Testis (tissue), 3 donors: ENCODE results near the gene PSMC3. TPM values are rescaled to one million over a fixed set of nuclear protein-coding genes. Genes with fewer than 3 reads are reported as not detected.

ENCODE experiments used
- DNase-seq: peaks from one replicate; pipeline ENCODE4 v3.0.0-alpha.2; 2019
- H3K27ac ChIP-seq, 2 donors: fragments of 200-600 bp; sonication (generic); one replicate each; pipeline ENCODE4 v1.5.1; 2019
- H3K27me3 ChIP-seq: fragments of 200-600 bp; sonication (generic); one replicate; pipeline ENCODE4 v1.5.1; 2019
- H3K36me3 ChIP-seq: fragments of 200-600 bp; sonication (generic); one replicate; pipeline ENCODE4 v1.5.1; 2017; ENCODE audit warnings: low read depth; ENCODE audit errors: missing control alignments
- H3K4me1 ChIP-seq: fragments of 200-600 bp; sonication (generic); one replicate; pipeline ENCODE4 v1.5.1; 2019
- H3K4me3 ChIP-seq, 2 donors: fragments of 200-600 bp; sonication (generic); one replicate each; pipeline ENCODE4 v1.5.1; 2017 to 2019
- H3K9me3 ChIP-seq: fragments of 200-600 bp; sonication (generic); one replicate; pipeline ENCODE4 v1.5.1; 2017
- CTCF ChIP-seq, 3 experiments: fragments of 450-650 bp in 2 of 3; fragments of 200-600 bp in 1 of 3; sonication (generic) in 1 of 3; IDR thresholded peaks; one replicate each; pipeline ENCODE4 v1.5.1; 2016 to 2019; ENCODE audit warnings: antibody characterized with exemption in 3 of 3, mild to moderate bottlenecking in 2 of 3, moderate library complexity in 1 of 3
- POLR2A ChIP-seq: fragments of 450-650 bp; IDR thresholded peaks from one replicate; pipeline ENCODE4 v1.6.1; 2017; ENCODE audit warnings: antibody characterized with exemption, mild to moderate bottlenecking, moderate library complexity
- WGBS, 2 donors: methylation state at CpG; one replicate each; pipeline ENCODE4 v1.1.5; 2018; 5-methylcytosine and 5-hydroxymethylcytosine counted together
- intact Hi-C: fragments of 100-400 bp; cut with DNase I; formaldehyde crosslinking; loops from one replicate; pipeline ENCODE4 v1.15.1; 2023; ENCODE audit warnings: low total_unique reads
- polyA plus RNA-seq: library from polyadenylated mRNA; stranded (reverse); fragments of 350-450 nt; fragmentation: Illumina TruSeq; extraction: RNeasy Lipid Tissue Mini Kit (QIAGEN cat#74804); gene quantifications from one replicate; pipeline ENCODE4 v1.2.3, GENCODE V29; 2014; ENCODE audit warnings: low read depth, low replicate concordance; ENCODE audit not compliant: insufficient read depth
- total RNA-seq, 2 donors: library from RNA; depleted of rRNA; stranded (reverse); fragments of >200 nt; gene quantifications; one replicate each; pipeline ENCODE4 v1.2.3, GENCODE V29; 2016

The PSMC3 gene
- total and polyA plus RNA-seq, 3 donors from 2014 or later: 98.1 to 228 (median 108) TPM

- intact Hi-C loops: no loop called here
- Histone ChIP-seq H3K4me1 (peaks cover 17% of the 10 kb centered on the region), H3K4me3 (no peak overlapping the region), H3K9me3 (no peaks in the 10 kb centered on the region), H3K27me3 (no peaks in the 10 kb centered on the region), H3K27ac (no peak overlapping the region), H3K36me3 (no peaks in the 10 kb centered on the region)
- no peak for DNase-seq
- WGBS, 2 donors: 87 to 89% methylated on average over 3 of the region's 3 CpGs
- TF ChIP-seq CTCF (IDR thresholded peaks at IDR 0.05): no peak
- no peak for TF ChIP-seq POLR2A
Measured at GRCh38 chr11:47435687-47436086, 9.4 kb upstream of the PSMC3 start.

GRCh38 chr11:47434011-47434786 is 8.0 kb upstream of the PSMC3 start:
- no peaks in the 10 kb centered on the region for H3K36me3 ChIP-seq
- no peaks in the 10 kb centered on the region for H3K9me3 ChIP-seq
- DNase-seq: peak; percentile 71
- peak overlapping the region in 1 of 2 donors; percentile 60 for H3K27ac ChIP-seq
- intact Hi-C loops: no loop called here
- no peak overlapping the region for H3K4me3 ChIP-seq
- no peak for TF ChIP-seq CTCF (IDR thresholded peaks at IDR 0.05)
- no peak for TF ChIP-seq POLR2A
- 55 to 66% methylated on average over 7 of the region's 7 CpGs for WGBS, 2 donors
- H3K4me1 ChIP-seq: peaks cover 17% of the 10 kb centered on the region
- H3K27me3 ChIP-seq: no peaks in the 10 kb centered on the region

- WGBS, 2 donors: 75 to 79% methylated on average over 3 of the region's 3 CpGs
- no peak overlapping the region for H3K27ac ChIP-seq
- intact Hi-C loops: no loop called here
- no peak for DNase-seq
- no peak for TF ChIP-seq POLR2A
- no peak for TF ChIP-seq CTCF (IDR thresholded peaks at IDR 0.05)
- no peaks in the 10 kb centered on the region for H3K36me3 ChIP-seq
- H3K4me1 ChIP-seq: peaks cover 17% of the 10 kb centered on the region
- H3K4me3 ChIP-seq: no peak overlapping the region
- no peaks in the 10 kb centered on the region for H3K9me3 ChIP-seq
- no peaks in the 10 kb centered on the region for H3K27me3 ChIP-seq
Measured at GRCh38 chr11:47433157-47433556, 6.9 kb upstream of the PSMC3 start.

GRCh38 chr11:47431356-47432083 is 5.3 kb upstream of the PSMC3 start:
- Histone ChIP-seq H3K27ac (no peak overlapping the region), H3K36me3 (no peaks in the 10 kb centered on the region), H3K9me3 (no peaks in the 10 kb centered on the region), H3K27me3 (no peaks in the 10 kb centered on the region), H3K4me3 (no peak overlapping the region), H3K4me1 (peaks cover 10% of the 10 kb centered on the region)
- 90 to 91% methylated on average over 9 of the region's 9 CpGs for WGBS, 2 donors
- intact Hi-C loops: no loop called here
- TF ChIP-seq CTCF (IDR thresholded peaks at IDR 0.05) (no peak), POLR2A (no peak)
- DNase-seq: no peak
